GM13977 (cell line): ENCODE data around the gene CLPTM1L.

Source experiments
- DNase-seq: peaks from one replicate; pipeline ENCODE4 v3.0.0; 2012; ENCODE audit warnings: low spot score
- CTCF ChIP-seq: IDR thresholded peaks from 2 replicates; pipeline ENCODE4 v1.5.1; 2012; ENCODE audit warnings: mild to moderate bottlenecking, control low read depth; ENCODE audit not compliant: insufficient read depth; ENCODE audit errors: extremely low read depth, missing control alignments
- in situ Hi-C: fragments of 300-500 bp; cut with MboI; formaldehyde crosslinking; loops from one replicate; pipeline ENCODE4 v1.12.0; 2022; ENCODE audit warnings: low sequenced_read_pairs, low pct_unique_long_range_greater_than_20kb, mixed read lengths, inconsistent platforms; ENCODE audit not compliant: unreplicated experiment

Gene CLPTM1L

GRCh38 chr5:1311439-1312055, 33.4 kb downstream of the CLPTM1L start:
- DNase-seq, result no peak
- no peak for TF ChIP-seq CTCF
- in situ Hi-C loops, result no loop called here

- in situ Hi-C loops, result no loop called here
- no peak for TF ChIP-seq CTCF
- no peak for DNase-seq
Observed at GRCh38 chr5:1310118-1310517, 34.8 kb downstream of the CLPTM1L start.

GRCh38 chr5:1304033-1304432, 40.9 kb downstream of the CLPTM1L start:
- no peak for DNase-seq
- in situ Hi-C loops, result no loop called here
- no peak for TF ChIP-seq CTCF

- no peak for DNase-seq
- no peak for TF ChIP-seq CTCF
- in situ Hi-C loops, result no loop called here
Observed at GRCh38 chr5:1302258-1302657, 42.6 kb downstream of the CLPTM1L start.

- TF ChIP-seq CTCF, result no peak
- no peak for DNase-seq
- in situ Hi-C loops, result no loop called here
Observed at GRCh38 chr5:1300581-1301083, 44.3 kb downstream of the CLPTM1L start.

- TF ChIP-seq CTCF, result no peak
- in situ Hi-C loops, result no loop called here
Observed at GRCh38 chr5:1299961-1300360, 44.9 kb downstream of the CLPTM1L start.

GRCh38 chr5:1299511-1299850, 45.4 kb downstream of the CLPTM1L start:
- no peak for DNase-seq
- TF ChIP-seq CTCF, result no peak
- in situ Hi-C loops, result no loop called here

More at GRCh38 chr5:1299961-1300360, 44.9 kb downstream of the CLPTM1L start:
- DNase-seq, result no peak
